Measurements from ENCODE around the gene CCDC141.
"Not testable (repeated sequence)": the region's sequence is repeated elsewhere in the genome, so short reads cannot be mapped to it uniquely, and the experiment has no call there.

CCDC141 gene

DNA sequence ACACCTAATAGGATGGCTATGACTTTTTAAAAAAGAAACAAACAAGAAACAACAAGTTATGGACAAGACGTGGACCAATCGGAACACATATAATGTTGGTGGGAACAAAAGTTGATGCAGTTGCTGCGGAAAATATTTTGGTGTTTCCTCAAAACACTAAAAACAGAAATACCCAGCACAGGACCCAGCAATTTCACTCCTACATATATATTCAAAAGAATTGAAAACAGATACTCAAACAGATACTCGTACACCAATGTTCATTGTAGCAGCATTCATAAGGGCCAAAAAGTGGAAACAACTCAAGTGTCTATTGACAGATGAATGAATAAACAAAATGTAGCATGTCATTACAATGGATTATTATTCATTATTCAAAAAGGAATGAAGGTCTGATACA, 12.1 kb downstream of the CCDC141 start:
- no peak for DNase-seq (ENCODE audit: low read depth in 1 of 2, low spot score in 1 of 2)

DNA sequence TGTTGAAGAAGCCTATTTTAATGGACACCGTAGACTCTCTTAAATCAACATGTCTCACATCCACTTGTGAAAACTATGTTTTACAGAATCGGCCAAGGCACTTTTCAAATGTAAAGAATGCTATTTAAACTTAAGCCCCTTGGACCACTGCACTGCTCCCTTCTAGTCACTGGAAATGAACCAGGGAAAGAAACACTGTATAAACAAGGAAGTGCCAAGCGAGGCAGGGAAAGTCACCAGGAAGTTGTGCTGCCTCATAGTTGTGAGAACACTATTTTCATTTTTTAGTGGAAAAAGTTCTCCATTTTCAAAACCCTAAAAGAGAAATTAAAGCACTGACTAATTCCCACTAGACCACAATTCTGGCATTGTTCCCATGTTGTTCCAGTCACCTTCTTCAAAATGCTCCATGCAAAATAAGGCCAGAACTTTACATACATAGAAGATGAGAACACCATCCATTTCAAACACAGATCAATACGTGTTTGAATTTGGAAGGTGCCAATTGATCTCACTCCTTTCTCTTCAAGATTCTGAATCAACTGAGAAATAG, 13.5 kb downstream of the CCDC141 start:
- DNase-seq (ENCODE audit: low read depth in 1 of 2, low spot score in 1 of 2): no peak

DNA sequence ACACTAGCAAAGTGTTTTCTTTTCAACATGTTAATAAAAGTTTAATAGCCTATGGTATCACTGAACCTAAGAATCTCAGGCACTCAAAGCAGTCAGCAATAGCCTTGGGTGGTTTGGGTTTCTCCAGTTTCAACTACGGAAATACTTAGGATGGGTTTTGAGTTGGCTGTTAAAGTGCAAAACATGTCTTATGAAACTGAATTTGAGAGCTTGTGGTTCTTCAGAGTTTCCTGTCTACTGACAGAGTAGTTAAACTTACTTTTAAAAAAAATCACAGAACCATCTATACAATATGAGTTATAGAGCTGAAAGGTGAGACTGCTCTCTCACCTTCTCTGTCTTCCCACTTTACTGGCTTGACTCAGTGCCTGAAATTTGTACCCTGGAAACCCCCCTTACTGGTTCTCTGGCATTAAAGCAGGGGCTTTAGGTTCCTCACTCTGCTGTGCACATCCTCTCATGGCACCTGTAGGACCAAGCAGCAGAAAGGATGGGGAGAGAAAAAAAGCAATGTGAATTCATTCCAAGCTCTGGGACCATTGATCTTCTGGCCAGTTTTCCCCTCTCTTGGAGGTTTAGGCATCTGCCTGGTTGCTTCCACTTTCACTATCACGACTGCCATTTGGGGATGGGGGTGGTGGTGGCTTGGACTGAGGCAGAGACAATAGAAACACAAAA, 18.1 kb downstream of the CCDC141 start:
- peak in 1 of 2 donors; percentile 25 for DNase-seq (ENCODE audit: low read depth in 1 of 2, low spot score in 1 of 2)

DNA sequence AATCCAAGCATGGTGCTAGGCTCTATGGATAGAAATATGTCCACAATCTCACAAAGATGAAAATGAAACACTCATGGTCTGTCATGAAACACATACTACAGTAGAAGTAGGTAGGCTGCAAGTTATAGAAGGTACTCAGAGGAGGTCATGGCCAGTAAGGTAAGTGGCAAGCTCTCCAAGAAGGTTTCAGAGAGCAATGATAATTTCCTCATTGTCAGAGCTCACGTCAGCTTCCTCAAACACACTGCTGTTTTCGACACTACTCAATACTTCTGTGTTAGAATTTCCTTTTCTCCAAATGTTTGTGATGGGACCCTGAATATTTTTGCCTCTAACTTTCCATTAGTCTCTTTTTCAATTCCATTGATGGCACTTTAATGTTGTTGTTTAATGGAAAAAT, 25.5 kb downstream of the CCDC141 start:
- DNase-seq (ENCODE audit: low read depth in 1 of 2, low spot score in 1 of 2): no peak

DNA sequence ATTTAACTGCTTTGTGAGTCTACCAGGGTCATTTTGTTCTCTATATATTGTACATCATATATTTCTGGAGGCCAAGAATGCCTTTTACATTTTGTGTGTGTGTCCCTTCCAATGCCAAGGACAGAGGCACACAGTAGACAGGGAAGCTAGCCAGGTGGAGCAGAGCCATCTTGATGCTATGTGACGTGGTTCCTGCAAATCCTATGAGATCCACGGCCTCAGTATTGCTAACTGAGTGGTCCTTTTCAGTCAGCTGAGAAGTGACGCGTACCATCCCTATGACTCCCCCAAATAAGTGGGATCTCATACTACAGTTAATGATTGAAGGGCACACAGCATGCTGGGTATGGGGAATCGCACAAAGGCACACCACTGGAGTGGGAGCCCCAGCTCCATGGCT, 27.3 kb downstream of the CCDC141 start:
- no peak for DNase-seq (ENCODE audit: low read depth in 1 of 2, low spot score in 1 of 2)

DNA sequence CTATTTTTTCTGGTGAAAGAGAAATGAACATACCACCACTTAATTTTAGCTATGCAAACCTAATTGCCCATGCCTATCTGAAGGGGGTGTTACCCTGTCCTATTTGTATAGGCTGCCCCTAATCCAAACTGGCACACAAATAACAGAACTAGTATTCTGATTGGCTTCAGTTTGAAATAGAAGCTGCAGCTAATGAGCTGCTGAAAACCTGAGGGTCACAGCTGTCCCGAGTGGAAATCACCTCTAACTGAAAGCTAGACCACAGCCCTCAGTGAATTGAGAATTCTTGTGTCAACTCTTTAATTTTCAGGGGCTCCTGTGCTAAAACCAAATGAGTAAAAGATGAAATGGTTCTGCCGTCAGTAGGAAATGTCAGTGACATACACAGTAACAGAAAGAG, 28.7 kb downstream of the CCDC141 start:
- no peak for DNase-seq (ENCODE audit: low read depth in 1 of 2, low spot score in 1 of 2)

DNA sequence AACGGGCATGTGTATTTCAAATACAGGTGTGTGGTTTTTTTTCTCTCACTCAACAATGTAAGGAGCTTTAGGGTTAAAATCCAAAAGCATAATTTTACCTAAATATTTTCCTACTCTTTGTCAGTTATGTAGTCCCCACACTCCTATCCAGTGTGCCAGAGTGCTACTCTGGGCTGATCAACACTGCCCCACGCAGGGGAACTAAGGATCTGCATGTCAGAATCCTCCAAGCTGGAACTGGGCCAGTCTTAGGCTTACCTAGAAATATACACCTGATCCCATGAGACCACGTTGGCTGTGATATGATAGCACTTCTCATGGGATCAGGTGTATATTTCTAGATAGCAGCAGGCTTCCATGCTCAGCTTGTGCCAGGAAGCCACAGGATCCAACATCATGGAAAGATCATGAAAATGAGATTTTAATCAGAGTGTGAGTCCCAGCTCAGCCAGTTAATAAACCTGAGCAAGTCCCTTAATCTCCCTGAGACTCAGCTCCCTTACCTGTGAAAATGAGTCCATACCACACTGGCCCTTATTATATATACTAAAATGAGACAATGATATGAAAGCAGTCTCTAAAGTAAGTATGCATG, 29.7 kb downstream of the CCDC141 start:
- DNase-seq (ENCODE audit: low read depth in 1 of 2, low spot score in 1 of 2): peak; percentile 6 to 24

DNA sequence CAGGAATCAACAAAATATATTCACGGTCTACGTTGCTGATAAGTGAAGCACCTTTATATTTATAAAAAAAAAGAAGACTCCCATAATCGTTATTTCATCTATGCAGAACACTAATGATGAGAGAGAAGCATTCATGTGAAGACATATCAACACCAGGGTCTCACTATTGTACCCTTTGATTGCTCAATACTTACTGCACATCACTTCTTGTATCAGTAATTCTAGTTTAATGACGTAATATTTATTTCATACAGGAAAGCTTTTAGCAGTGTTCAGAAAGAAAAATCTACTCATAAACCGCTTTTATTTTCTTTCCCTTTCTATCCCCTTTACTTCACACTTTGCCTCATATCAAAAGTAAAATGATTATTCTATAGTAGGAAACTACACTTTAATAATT, 30.7 kb downstream of the CCDC141 start:
- no peak for DNase-seq (ENCODE audit: low read depth in 1 of 2, low spot score in 1 of 2)

DNA sequence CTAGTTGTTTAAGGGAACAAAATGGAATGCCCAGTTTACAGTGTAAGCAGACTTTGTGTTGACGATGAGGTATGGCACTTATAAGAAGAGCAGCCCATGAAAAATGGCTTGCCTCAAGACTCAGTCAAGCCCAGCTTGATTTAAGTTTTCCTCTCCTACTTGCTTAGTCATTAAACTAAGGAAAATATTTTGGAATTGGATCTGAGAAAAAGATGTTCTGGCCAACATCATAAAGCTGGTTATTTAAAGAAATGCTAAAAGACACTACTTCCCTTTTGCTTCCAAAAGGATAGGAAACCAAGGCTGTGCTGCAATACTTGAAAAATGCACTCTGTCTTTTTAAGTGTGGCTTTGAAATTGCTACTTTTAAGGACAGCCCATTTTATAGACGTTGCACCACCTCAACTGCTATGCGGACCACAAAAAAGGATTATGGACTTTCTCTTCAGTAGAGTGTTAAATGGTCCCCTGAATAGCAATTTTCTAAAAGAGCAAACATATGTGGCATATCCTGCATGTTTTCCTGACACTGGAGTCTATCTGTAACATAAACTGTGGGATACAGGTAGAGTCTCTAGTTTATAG, 32.1 kb downstream of the CCDC141 start:
- no peak for DNase-seq (ENCODE audit: low read depth in 1 of 2, low spot score in 1 of 2)

DNA sequence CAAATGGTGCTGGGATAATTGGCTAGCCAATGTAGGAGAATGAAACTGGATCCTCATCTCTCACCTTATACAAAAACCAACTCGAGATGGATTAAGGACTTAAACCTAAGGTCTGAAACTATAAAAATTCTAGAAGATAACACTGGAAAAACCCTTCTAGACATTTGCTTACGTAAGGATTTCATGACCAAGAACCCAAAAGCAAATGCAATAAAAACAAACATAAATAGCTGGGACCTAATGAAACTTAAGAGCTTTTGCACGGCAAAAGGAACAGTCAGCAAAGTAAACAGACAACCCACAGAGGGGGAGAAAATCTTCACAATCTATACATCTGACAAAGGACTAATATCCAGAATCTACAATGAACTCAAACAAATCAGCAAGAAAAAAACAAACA, 35.7 kb downstream of the CCDC141 start:
- not testable (repeated sequence) for DNase-seq (ENCODE audit: low read depth in 1 of 2, low spot score in 1 of 2)

DNA sequence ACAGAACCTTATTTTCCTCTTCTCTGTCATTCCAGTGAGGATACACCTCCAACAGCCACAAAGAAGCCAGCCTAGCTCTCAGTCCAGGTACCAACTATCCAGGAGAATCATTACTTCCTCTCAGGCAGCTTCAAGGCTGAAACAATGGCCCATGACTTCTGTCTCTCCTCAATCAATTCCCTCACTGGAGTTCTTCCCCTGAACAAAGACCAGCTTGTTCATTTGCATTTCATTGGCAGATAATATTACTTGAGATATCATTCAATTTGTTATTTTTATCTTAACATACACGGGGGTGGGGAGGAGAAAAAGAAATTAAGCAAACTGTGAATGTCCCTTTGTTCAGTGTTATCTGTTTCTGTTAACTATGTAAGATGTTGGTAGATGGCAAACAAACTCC, 44.0 kb downstream of the CCDC141 start:
- no peak for DNase-seq (ENCODE audit: low read depth in 1 of 2, low spot score in 1 of 2)

DNA sequence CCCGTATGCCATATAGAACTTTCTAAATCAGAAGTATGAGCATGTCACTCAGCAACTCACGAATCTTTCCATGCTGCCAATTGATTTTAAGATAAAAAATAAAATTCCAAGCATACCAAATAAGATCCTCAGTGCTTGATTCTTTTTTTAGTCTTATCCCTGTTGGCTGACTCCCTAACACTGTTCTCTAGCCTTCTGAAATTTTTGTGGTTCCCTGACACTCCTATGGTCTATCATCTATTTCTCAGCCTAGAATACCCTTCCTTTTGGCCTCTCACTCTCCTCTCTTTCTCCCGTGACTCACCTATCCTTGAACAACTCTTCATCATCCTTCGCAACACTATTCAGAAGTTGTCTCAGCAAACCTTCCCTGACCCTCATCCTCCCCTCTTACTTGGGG, 50.5 kb downstream of the CCDC141 start:
- DNase-seq (ENCODE audit: low read depth in 1 of 2, low spot score in 1 of 2): no peak

DNA sequence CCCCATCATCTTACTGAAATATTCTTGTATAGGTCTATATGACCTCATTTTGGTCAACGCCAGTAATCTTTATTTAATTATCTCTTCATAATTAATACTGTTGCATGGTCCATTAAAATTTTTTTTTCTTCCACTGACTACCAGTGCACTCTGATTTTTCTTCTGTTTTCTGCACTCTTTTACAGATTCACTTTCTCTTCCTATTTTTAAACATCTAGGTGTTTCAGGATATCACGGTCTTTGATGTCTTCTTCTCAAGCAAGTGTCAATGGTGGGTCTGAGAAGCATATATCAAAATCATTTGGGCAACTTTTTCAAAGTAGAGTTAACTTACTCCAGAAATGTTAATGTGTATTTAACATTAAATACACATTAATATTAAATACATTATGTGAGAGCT, 51.4 kb downstream of the CCDC141 start:
- DNase-seq (ENCODE audit: low read depth in 1 of 2, low spot score in 1 of 2): no peak

DNA sequence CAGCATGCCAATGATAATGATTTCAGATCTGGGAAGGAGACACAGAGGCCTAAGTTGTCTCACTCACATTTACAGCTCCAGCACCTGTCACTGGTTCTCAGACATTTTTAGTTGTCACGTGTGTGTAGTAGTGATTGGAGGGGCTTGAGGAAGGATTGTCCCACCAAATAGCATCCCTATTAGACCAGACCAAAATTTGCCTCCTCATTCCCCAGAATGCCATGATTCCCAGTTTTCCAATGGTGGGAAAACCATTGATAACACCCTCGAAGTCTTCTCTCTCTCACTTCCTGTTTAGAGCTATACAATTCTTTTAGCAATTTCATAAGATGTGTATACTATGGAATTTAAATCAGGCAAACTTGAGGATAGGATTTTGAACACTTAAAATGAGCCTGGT, 52.5 kb downstream of the CCDC141 start:
- DNase-seq (ENCODE audit: low read depth in 1 of 2, low spot score in 1 of 2): no peak

DNA sequence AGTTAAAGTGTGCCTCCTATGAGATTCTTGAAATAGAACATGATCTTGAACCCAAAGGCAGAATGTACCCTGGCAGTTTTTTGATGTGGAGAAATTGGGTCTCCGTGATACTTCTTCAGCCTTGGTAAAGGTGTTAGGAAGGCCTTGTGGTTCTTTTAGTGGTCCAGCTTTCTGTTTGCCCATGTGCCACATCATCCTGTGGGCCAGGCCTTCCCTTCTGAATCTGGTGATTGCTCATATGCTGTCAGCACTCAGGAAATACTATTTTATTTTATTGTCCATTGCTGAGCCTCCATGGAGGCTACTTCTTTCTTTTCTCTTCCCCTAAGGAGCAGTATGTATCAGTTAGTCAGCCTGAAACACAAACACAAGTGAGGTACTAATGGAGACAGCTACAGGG, 52.9 kb downstream of the CCDC141 start:
- no peak for DNase-seq (ENCODE audit: low read depth in 1 of 2, low spot score in 1 of 2)

DNA sequence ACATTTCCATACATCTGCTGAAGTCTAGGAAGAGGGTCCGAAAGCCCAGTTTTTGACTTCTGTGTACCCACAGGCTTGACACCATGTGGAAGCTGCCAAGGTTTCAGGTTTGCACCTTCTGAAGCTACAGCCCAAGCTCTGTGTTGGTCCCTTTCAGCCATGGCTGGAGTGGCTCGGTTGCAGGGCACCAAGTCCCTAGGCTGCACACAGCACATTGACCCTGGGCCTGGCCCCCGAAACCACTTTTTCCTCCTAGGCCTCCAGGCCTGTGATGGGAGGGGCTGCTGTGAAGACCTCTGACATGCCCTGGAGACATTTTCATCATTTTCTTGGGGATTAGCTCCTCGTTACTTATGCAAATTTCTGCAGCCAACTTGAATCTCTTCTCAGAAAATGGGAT, 55.7 kb downstream of the CCDC141 start:
- DNase-seq (ENCODE audit: low read depth in 1 of 2, low spot score in 1 of 2): no peak

DNA sequence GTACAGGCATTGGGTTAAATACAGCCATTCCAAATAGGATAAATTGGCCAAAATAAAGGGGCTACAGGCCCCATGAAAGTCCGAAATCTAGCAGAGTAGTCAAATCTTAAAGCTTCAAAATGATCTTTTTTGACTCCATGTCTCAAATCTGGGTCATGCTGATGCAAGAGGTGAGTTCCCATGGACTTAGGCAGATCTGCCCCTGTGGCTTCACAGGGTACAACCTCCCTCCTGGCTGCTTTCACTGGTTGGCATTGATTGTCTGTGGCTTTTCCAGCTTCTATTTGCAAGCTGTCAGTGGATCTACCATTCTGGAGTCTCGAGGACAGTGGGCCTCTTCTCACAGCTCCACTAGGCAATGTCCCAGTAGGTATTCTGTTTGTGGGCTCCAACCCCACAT, 56.1 kb downstream of the CCDC141 start:
- DNase-seq (ENCODE audit: low read depth in 1 of 2, low spot score in 1 of 2): no peak

DNA sequence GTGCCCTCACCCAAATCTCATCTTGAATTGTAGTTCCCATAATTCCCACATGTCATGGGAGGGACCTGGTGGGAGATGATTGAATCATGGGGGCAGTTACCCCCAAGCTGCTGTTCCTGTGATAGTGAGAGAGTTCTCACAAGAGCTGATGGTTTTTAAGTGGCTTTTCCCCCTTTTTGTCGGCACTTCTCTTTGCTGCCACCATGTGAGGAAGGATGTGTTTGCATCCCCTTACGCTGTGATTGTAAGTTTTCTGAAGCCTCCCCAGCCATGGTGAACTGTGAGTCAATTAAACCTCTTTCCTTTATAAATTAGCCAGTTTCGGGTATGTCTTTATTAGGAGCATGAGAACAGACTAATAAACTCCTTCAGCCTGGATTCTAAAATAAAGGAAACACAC, 57.2 kb downstream of the CCDC141 start:
- DNase-seq (ENCODE audit: low read depth in 1 of 2, low spot score in 1 of 2): not testable (repeated sequence)

DNA sequence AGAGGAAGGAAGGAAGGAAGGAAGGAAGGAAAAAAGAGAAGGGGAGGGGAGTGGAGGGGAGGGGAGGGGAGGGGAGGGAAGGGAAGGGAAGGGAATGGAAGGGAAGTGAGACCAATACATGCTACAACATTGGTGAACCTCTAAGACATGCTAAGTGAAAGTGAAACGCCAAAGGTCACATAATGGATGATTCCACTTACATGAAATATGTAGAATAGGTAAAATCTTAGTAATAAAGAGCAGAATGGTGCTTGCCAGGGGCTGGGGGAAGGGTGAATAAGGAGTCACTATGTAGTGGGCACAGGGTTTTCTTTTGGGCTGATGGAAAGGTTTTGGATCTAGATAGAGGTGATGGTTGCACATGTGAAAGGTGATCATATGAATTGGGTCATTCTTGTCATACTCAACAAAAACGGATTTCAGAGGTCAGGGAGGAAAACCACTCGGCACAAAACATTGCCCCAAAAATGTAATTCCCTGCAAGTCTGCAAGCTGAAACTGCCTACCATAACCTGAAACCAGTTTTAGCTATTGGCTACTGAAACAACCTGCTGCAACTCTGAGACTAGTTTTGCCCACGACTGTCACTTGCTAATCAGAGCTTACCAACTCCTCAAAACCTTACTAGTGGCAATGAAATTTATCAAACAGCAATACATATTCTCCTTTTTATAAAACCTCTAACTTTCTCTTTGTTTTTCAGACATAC, 59.2 kb downstream of the CCDC141 start:
- DNase-seq (ENCODE audit: low read depth in 1 of 2, low spot score in 1 of 2): no peak

DNA sequence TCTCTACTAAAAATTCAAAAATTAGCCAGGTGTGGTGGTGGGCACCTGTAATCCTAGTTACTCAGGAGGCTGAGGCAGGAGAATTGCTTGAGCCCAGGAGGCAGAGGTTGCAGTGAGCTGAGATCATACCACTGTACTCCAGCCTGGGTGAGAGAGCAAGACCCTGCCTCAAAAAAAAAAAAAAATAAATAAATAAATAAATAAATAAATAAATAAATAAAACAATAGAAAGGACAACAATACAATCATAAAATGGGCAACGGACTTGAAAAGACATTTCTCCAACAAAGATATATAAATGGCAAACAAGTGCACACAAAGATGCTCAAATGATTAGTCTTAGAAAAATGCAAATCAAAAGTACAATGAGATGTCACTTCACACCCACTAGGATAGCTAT, 60.5 kb downstream of the CCDC141 start:
- DNase-seq (ENCODE audit: low read depth in 1 of 2, low spot score in 1 of 2): not testable (repeated sequence)

DNA sequence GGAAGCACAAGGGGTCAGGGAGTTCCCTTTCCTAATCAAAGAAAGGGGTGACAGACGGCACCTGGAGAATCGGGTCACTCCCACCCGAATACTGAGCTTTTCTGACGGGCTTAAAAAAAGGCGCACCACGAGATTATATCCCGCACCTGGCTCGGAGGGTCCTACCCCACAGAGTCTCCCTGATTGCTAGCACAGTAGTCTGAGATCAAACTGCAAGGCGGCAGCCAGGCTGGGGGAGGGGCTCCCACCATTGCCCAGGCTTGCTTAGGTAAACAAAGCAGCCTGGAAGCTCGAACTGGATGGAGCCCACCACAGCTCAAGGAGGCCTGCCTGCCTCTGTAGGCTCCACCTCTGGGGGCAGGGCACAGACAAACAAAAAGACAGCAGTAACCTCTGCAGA, 67.3 kb downstream of the CCDC141 start:
- not testable (repeated sequence) for DNase-seq (ENCODE audit: low read depth in 1 of 2, low spot score in 1 of 2)

DNA sequence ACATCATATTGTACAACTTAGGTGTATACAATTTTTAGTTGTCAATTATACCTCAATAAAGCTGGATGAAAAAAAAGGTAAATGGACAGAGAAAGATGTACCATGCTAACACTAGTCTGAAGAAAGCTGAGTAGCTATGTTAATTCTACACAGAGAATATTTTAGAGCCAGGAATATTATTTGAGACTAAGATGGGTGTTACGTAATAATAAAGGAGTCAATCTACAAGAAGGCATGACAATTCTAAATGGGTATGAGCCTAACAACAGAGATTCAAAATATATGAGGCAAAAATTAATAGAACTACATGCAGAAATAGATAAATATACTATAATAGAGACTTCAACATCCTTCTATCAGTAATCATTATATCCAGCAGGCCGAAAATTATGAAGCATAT, 69.1 kb downstream of the CCDC141 start:
- no peak for DNase-seq (ENCODE audit: low read depth in 1 of 2, low spot score in 1 of 2)

Measured in activated CD4-positive, alpha-beta T cell treated with anti-CD3 and anti-CD28 coated beads, Interleukin-2, amount 50 U/mL, for 24 hours (primary cell).